Epithelial cell of prostate (primary cell): ENCODE measurements around the gene GATAD2A.

Experiments
- DNase-seq: peaks from one replicate; pipeline ENCODE4 v3.0.0-alpha.2; 2011; ENCODE audit warnings: low read depth, low spot score
- H3K27ac ChIP-seq: fragments of 450-650 bp; 2 replicates; pipeline ENCODE4 v1.5.1; 2017; ENCODE audit warnings: mild to moderate bottlenecking

Gene GATAD2A

DNA sequence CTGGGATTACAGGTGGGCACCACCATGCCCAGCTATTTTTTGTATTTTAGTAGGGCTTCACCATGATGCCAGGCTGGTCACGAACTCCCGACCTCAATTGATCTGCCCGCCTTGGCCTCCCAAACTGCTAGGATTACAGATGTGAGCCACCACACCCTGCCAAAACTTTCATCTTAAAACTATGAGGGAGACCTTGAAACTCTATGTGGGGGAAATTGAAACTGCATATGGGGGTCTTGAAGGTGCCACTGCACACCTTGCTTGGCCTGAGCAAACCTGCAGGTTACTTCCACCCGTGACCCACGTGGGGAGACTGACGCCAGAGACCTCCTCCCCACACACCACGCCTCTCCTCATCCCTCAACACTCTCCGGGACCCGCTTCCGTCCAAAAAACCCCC is 148.2 kb downstream of the GATAD2A start:
- no peak for DNase-seq
- H3K27ac ChIP-seq = no peak overlapping the region

DNA sequence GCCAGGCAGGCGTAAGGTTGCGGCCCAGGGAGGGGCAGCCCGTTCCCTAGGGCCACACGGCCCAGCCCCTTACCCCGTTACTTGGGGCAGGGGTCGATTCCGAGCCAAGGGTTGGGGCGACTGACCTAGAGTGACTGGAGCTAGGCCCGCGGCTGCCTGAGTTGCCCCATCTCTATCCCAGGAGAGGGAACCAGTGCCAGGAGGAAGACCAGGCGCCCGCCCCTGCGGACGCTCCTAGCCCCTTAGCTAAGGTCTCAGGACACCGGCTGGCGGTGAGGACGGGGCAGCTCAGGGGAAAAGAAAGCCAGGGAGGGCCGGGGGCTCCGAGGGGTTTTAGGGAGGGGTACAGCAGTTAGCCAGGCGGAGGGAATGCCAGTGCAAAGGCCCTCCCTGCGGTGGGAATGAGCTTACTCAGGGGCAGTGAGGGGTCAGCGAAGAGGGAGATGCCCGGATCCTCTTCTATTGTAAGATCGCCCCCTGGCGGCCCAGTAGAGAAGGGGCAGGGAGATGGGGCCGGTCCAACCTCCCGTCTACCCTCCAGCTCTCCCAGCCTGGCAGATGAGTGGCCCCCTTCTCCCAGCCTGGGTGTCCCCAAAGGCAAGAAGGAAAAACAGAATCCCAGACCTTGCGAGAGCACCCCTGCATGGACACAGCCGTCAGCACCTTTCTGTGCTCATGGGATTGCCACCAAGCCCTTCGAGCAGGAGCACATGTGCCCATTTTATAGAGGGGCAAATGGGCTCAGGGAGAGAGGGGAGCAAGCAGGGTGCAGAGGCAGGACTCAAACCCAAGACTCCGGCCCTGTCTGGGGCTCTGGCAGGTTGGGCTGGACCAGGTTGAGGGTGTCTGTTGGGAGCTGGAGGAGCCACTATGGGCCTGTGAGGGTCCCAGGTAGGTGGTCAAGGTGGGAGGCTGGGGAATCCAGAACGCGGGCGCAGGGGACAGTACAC is 148.9 kb downstream of the GATAD2A start:
- no peak overlapping the region for H3K27ac ChIP-seq
- DNase-seq = no peak

DNA sequence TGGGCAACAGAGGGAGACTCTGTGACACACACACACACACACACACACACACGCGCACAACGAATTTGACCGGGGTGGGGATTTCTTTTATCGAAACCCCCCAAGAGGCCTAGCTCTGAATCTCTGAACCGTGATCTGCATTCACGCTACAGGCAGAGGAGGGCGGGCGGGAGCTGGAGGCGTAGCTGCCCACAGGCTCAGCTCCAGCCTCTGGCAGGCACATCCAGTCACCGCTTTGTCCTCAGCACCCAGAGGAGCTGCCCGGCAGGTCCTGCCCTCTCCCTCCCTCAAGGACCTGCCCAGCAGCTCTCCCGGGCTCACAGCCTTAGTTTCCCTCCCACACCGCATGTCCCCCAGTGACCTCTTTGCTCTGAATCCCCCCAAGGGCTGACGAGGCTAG is 152.6 kb downstream of the GATAD2A start:
- no peak overlapping the region for H3K27ac ChIP-seq
- no peak for DNase-seq
